Karpas-422 (cell line): ENCODE data around the gene CASQ2. TPM values are rescaled to one million over a fixed set of nuclear protein-coding genes. Genes with fewer than 3 reads are reported as not detected.

Experiments
- DNase-seq: peaks from one replicate; pipeline ENCODE4 v3.0.0-alpha.2; 2015
- H2AFZ ChIP-seq: fragments of 200-600 bp; sonication (generic); 2 replicates; pipeline ENCODE4 v1.6.1; 2014; ENCODE audit warnings: antibody characterized with exemption, low read length, mixed read lengths
- H3K27ac ChIP-seq: fragments of 200-600 bp; sonication (generic); 2 replicates; pipeline ENCODE4 v1.5.1; 2014; ENCODE audit warnings: mild to moderate bottlenecking, low read length, moderate library complexity
- H3K27me3 ChIP-seq: fragments of 200-600 bp; sonication (generic); 2 replicates; pipeline ENCODE4 v1.6.1; 2014; ENCODE audit warnings: low read length, mixed read lengths
- H3K36me3 ChIP-seq: fragments of 200-600 bp; sonication (generic); 2 replicates; pipeline ENCODE4 v1.6.1; 2014; ENCODE audit warnings: low read length, mixed read lengths; ENCODE audit not compliant: insufficient read depth
- H3K4me1 ChIP-seq: fragments of 200-600 bp; sonication (generic); 2 replicates; pipeline ENCODE4 v1.6.1; 2014; ENCODE audit warnings: mild to moderate bottlenecking, low read length, mixed read lengths
- H3K4me2 ChIP-seq: fragments of 200-600 bp; sonication (generic); 2 replicates; pipeline ENCODE4 v1.6.1; 2014; ENCODE audit warnings: low read length, low read depth, mild to moderate bottlenecking; ENCODE audit not compliant: poor library complexity, severe bottlenecking
- H3K4me3 ChIP-seq: fragments of 200-600 bp; sonication (generic); 2 replicates; pipeline ENCODE4 v1.5.1; 2014; ENCODE audit warnings: mild to moderate bottlenecking, antibody characterized with exemption, low read length, mixed read lengths
- H3K79me2 ChIP-seq: fragments of 200-600 bp; sonication (generic); 2 replicates; pipeline ENCODE4 v1.6.1; 2014; ENCODE audit warnings: mild to moderate bottlenecking, low read length, mixed read lengths
- H3K9ac ChIP-seq: fragments of 200-600 bp; sonication (generic); 2 replicates; pipeline ENCODE4 v1.6.0; 2014; ENCODE audit warnings: low read length
- H3K9me2 ChIP-seq: fragments of 200-600 bp; sonication (generic), shearing (Covaris generic); replicated peaks from 2 replicates; pipeline ENCODE4 v1.6.0; 2014; ENCODE audit warnings: mild to moderate bottlenecking, low read length, moderate library complexity; ENCODE audit not compliant: insufficient read depth
- H3K9me3 ChIP-seq: fragments of 300-700, 200-600 bp; sonication (generic); 2 replicates; pipeline ENCODE4 v1.6.1; 2014; ENCODE audit warnings: low read length, mixed read lengths
- H4K20me1 ChIP-seq: fragments of 200-600 bp; sonication (generic); 2 replicates; pipeline ENCODE4 v1.6.1; 2014; ENCODE audit warnings: mild to moderate bottlenecking, antibody characterized with exemption, low read length, low read depth; ENCODE audit not compliant: insufficient read depth
- total RNA-seq: library from RNA; depleted of rRNA; stranded (reverse); fragments of >200 nt; shearing (Covaris generic); gene quantifications from 2 replicates; pipeline ENCODE4 v1.2.3, GENCODE V29; 2014; ENCODE audit warnings: low replicate concordance; rRNA removed

The CASQ2 gene
- total RNA-seq, 1 experiment from 2014 or later = not detected

- H3K27me3 ChIP-seq = no peaks in the 10 kb centered on the region
- H2AFZ ChIP-seq = no peak overlapping the region
- no peak overlapping the region for H3K4me2 ChIP-seq
- H4K20me1 ChIP-seq = no peaks in the 10 kb centered on the region
- no peaks in the 10 kb centered on the region for H3K9me2 ChIP-seq
- no peak overlapping the region for H3K9ac ChIP-seq
- no peaks in the 10 kb centered on the region for H3K4me1 ChIP-seq
- no peaks in the 10 kb centered on the region for H3K79me2 ChIP-seq
- DNase-seq = no peak
- H3K4me3 ChIP-seq = no peak overlapping the region
- H3K9me3 ChIP-seq = no peaks in the 10 kb centered on the region
- no peaks in the 10 kb centered on the region for H3K36me3 ChIP-seq
- H3K27ac ChIP-seq = no peak overlapping the region
These were observed 113.2 kb downstream of the CASQ2 start for GRCh38 chr1:115655306-115655663.

- Histone ChIP-seq H3K4me3 (no peak overlapping the region), H3K9me2 (no peaks in the 10 kb centered on the region), H2AFZ (no peak overlapping the region), H3K27me3 (no peaks in the 10 kb centered on the region), H3K79me2 (no peaks in the 10 kb centered on the region), H3K9me3 (no peaks in the 10 kb centered on the region), H3K27ac (no peak overlapping the region), H3K4me2 (no peak overlapping the region), H3K9ac (no peak overlapping the region), H4K20me1 (no peaks in the 10 kb centered on the region), H3K36me3 (no peaks in the 10 kb centered on the region), H3K4me1 (no peaks in the 10 kb centered on the region)
- no peak for DNase-seq
These were observed 113.7 kb downstream of the CASQ2 start for GRCh38 chr1:115654663-115655305.

DNA sequence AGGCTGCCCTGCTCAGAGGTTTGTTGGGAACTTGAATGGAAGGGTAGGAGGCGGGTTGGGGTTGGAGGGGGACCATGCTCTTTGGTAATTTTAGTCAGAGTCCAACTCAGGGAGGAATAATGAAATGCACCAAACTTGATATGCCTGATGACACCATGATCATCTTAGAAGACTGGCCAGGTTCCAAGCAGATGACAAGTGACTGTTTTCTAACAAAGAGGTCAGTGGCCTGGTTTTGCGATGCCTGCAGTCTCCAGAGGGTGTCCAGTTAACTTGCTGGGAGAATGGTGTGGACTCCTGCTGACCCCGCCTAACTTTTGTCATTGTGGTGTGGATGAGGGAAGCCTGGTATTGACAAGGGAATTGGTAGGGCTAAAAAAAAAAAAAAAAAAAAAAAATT is 114.4 kb downstream of the CASQ2 start:
- no peak for DNase-seq
- no peaks in the 10 kb centered on the region for H3K4me1 ChIP-seq
- no peak overlapping the region for H3K4me3 ChIP-seq
- H3K27ac ChIP-seq = no peak overlapping the region
- no peaks in the 10 kb centered on the region for H3K79me2 ChIP-seq
- H3K27me3 ChIP-seq = no peaks in the 10 kb centered on the region
- H4K20me1 ChIP-seq = no peaks in the 10 kb centered on the region
- H3K9me2 ChIP-seq = no peaks in the 10 kb centered on the region
- H2AFZ ChIP-seq = no peak overlapping the region
- H3K9ac ChIP-seq = no peak overlapping the region
- no peak overlapping the region for H3K4me2 ChIP-seq
- H3K36me3 ChIP-seq = no peaks in the 10 kb centered on the region
- H3K9me3 ChIP-seq = no peaks in the 10 kb centered on the region

DNA sequence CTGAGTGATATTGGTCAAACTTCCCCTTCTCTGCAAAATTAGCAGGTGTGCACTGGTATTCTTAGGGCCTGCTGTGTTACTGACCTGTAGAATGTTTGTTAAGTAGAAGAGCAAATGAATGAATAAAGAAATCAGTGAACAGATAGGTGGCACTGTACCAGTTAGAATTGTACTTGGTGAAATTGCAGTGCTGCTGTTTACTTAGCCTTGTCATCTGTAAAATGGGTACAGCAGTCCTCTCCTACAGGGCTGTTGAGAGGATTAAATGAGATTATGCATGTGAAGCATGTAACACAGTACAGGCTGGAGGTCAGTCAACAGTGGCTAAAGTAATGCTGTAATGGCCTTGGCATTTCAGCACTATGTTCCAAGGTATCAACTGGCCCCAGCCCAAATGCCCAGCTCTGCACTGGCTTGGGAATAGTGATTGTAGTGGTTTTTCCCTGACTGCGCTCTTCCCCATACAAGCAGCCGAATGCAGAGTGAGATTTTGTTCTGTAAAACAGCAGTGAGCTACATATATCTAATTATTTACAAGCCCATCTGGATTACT is 116.2 kb downstream of the CASQ2 start:
- Histone ChIP-seq H3K4me2 (no peak overlapping the region), H3K79me2 (no peaks in the 10 kb centered on the region), H3K36me3 (no peaks in the 10 kb centered on the region), H4K20me1 (no peaks in the 10 kb centered on the region), H2AFZ (no peak overlapping the region), H3K4me3 (no peak overlapping the region), H3K27me3 (no peaks in the 10 kb centered on the region), H3K9me3 (no peaks in the 10 kb centered on the region), H3K9ac (no peak overlapping the region), H3K9me2 (no peaks in the 10 kb centered on the region), H3K27ac (no peak overlapping the region), H3K4me1 (no peaks in the 10 kb centered on the region)
- DNase-seq = no peak

DNA sequence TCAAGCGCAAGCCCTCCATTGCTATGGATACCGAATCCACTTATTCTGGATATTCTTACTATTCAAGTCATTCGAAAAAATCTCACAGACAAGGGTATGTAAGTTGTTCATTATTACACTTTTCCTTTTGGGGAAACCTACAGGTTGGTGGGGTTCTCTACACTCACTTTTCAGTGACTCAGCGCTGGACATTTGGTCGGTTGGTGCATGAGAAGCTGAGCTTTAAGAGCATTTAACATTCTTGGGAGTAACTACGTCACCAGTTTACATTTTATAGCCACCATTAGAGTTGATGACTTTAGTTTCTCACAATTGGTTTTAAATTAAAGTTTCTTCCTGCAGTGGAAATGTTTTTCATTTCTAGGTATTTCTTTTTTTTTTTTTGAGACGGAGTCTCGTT is 117.1 kb downstream of the CASQ2 start:
- Histone ChIP-seq H3K36me3 (no peaks in the 10 kb centered on the region), H3K4me1 (no peaks in the 10 kb centered on the region), H2AFZ (no peak overlapping the region), H3K4me3 (no peak overlapping the region), H4K20me1 (no peaks in the 10 kb centered on the region), H3K27me3 (no peaks in the 10 kb centered on the region), H3K9ac (no peak overlapping the region), H3K9me2 (no peaks in the 10 kb centered on the region), H3K4me2 (no peak overlapping the region), H3K27ac (no peak overlapping the region), H3K9me3 (no peaks in the 10 kb centered on the region), H3K79me2 (no peaks in the 10 kb centered on the region)
- DNase-seq = no peak

- H3K9ac ChIP-seq = no peak overlapping the region
- no peaks in the 10 kb centered on the region for H3K4me1 ChIP-seq
- H3K9me3 ChIP-seq = no peaks in the 10 kb centered on the region
- no peaks in the 10 kb centered on the region for H3K79me2 ChIP-seq
- H3K9me2 ChIP-seq = no peaks in the 10 kb centered on the region
- H3K27ac ChIP-seq = no peak overlapping the region
- no peaks in the 10 kb centered on the region for H4K20me1 ChIP-seq
- H2AFZ ChIP-seq = no peak overlapping the region
- no peak overlapping the region for H3K4me2 ChIP-seq
- no peaks in the 10 kb centered on the region for H3K36me3 ChIP-seq
- no peaks in the 10 kb centered on the region for H3K27me3 ChIP-seq
- H3K4me3 ChIP-seq = no peak overlapping the region
- no peak for DNase-seq
These were observed 117.6 kb downstream of the CASQ2 start for GRCh38 chr1:115650961-115651360.

Other genes starting within 250 kb of the CASQ2 start
- 0.11 TPM in 1 of 2 replicates, not detected in the other for gene VANGL1, start 126.7 kb downstream of the CASQ2 start, total RNA-seq
- not detected in 2 replicates for gene NHLH2, start 72.4 kb upstream of the CASQ2 start, total RNA-seq
- not detected in 2 replicates for gene SLC22A15, start 207.8 kb upstream of the CASQ2 start, total RNA-seq